ENCODE results near the gene BCL2L2.

- no peak for TF ChIP-seq USF2 (IDR thresholded peaks at IDR 0.05; ENCODE audit: borderline replicate concordance, low read depth, low read length)
- TF ChIP-seq EP300 (IDR thresholded peaks at IDR 0.05; ENCODE audit: borderline replicate concordance in 1 of 2, low read depth in 1 of 2, low read length in 1 of 2): no peak
- TF ChIP-seq ELF1 (IDR thresholded peaks at IDR 0.05): no peak
- TF ChIP-seq CTCF (IDR thresholded peaks at IDR 0.05): no peak
- no peak for TF ChIP-seq RFX5 (IDR thresholded peaks at IDR 0.05; ENCODE audit: low read length)
- TF ChIP-seq POLR2AphosphoS5 (IDR thresholded peaks at IDR 0.05; ENCODE audit: low read depth, low read length): no peak
- TF ChIP-seq EZH2phosphoT487 (IDR thresholded peaks at IDR 0.05; ENCODE audit: borderline replicate concordance, low read depth): no peak
- TF ChIP-seq FOXJ3 (CRISPR knock-in tag; IDR thresholded peaks at IDR 0.05): no peak
- TF ChIP-seq RCOR1 (IDR thresholded peaks at IDR 0.05; ENCODE audit: low read length): no peak
- TF ChIP-seq, protein P1, sequence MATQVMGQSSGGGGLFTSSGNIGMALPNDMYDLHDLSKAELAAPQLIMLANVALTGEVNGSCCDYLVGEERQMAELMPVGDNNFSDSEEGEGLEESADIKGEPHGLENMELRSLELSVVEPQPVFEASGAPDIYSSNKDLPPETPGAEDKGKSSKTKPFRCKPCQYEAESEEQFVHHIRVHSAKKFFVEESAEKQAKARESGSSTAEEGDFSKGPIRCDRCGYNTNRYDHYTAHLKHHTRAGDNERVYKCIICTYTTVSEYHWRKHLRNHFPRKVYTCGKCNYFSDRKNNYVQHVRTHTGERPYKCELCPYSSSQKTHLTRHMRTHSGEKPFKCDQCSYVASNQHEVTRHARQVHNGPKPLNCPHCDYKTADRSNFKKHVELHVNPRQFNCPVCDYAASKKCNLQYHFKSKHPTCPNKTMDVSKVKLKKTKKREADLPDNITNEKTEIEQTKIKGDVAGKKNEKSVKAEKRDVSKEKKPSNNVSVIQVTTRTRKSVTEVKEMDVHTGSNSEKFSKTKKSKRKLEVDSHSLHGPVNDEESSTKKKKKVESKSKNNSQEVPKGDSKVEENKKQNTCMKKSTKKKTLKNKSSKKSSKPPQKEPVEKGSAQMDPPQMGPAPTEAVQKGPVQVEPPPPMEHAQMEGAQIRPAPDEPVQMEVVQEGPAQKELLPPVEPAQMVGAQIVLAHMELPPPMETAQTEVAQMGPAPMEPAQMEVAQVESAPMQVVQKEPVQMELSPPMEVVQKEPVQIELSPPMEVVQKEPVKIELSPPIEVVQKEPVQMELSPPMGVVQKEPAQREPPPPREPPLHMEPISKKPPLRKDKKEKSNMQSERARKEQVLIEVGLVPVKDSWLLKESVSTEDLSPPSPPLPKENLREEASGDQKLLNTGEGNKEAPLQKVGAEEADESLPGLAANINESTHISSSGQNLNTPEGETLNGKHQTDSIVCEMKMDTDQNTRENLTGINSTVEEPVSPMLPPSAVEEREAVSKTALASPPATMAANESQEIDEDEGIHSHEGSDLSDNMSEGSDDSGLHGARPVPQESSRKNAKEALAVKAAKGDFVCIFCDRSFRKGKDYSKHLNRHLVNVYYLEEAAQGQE (IDR thresholded peaks at IDR 0.05; ENCODE audit: low read depth, low read length): no peak
- TF ChIP-seq TAF1 (IDR thresholded peaks at IDR 0.05; ENCODE audit: borderline replicate concordance, low read depth, low read length): no peak
These were observed 39.5 kb downstream of the BCL2L2 start for GRCh38 chr14:23345987-23346692.
